Measurements from ENCODE around the gene TMEM144.

DNA sequence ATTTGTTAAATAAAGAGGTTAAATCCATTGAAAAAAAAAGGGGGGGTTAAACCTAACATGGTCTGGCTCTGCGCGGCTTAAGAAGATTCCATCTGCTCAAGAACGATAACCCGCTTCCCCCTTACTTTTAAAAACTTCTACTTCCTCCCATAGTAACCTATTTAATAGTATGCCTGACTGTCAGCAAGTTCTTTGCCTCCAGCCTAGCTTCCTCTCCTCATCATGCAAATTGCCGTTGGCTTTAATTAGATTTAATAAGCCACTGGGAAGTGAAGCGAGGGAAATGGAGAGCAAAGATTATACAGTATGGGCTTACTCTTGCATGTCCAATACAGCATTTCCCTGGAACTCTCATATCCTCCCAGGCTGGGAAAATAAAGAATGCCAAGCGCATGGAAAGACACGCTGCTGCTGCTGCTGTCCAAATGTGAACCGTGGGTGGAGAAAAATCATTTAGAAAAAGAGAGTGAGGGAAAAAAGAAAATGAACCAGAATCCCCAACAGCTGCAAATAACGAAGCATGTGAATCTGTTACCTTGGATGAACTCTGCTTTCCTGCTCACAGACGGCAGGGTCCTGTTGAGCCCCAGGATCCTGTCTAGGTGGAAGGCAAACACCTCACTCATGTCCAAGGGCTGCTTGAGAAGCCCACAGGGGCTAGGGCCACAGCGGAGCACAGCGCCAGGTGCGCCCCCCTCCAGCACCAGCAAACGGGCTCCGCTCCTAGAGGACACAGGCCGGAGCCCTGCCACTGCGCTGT is 40.2 kb upstream of the TMEM144 start:
- TF ChIP-seq, protein P1, sequence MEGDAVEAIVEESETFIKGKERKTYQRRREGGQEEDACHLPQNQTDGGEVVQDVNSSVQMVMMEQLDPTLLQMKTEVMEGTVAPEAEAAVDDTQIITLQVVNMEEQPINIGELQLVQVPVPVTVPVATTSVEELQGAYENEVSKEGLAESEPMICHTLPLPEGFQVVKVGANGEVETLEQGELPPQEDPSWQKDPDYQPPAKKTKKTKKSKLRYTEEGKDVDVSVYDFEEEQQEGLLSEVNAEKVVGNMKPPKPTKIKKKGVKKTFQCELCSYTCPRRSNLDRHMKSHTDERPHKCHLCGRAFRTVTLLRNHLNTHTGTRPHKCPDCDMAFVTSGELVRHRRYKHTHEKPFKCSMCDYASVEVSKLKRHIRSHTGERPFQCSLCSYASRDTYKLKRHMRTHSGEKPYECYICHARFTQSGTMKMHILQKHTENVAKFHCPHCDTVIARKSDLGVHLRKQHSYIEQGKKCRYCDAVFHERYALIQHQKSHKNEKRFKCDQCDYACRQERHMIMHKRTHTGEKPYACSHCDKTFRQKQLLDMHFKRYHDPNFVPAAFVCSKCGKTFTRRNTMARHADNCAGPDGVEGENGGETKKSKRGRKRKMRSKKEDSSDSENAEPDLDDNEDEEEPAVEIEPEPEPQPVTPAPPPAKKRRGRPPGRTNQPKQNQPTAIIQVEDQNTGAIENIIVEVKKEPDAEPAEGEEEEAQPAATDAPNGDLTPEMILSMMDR (IDR thresholded peaks at IDR 0.05; ENCODE audit: poor library complexity, severe bottlenecking), result no peak
- TF ChIP-seq POLR2AphosphoS5 (IDR thresholded peaks at IDR 0.05), result no peak
- TF ChIP-seq SMC3 (conservative IDR thresholded peaks at IDR 0.05; ENCODE audit: poor library complexity), result no peak
- TF ChIP-seq TAF1 (IDR thresholded peaks at IDR 0.05; ENCODE audit: low read depth), result no peak
- no peak for TF ChIP-seq EP300 (conservative IDR thresholded peaks at IDR 0.05; ENCODE audit: poor library complexity, severe bottlenecking)
- TF ChIP-seq, protein P2, sequence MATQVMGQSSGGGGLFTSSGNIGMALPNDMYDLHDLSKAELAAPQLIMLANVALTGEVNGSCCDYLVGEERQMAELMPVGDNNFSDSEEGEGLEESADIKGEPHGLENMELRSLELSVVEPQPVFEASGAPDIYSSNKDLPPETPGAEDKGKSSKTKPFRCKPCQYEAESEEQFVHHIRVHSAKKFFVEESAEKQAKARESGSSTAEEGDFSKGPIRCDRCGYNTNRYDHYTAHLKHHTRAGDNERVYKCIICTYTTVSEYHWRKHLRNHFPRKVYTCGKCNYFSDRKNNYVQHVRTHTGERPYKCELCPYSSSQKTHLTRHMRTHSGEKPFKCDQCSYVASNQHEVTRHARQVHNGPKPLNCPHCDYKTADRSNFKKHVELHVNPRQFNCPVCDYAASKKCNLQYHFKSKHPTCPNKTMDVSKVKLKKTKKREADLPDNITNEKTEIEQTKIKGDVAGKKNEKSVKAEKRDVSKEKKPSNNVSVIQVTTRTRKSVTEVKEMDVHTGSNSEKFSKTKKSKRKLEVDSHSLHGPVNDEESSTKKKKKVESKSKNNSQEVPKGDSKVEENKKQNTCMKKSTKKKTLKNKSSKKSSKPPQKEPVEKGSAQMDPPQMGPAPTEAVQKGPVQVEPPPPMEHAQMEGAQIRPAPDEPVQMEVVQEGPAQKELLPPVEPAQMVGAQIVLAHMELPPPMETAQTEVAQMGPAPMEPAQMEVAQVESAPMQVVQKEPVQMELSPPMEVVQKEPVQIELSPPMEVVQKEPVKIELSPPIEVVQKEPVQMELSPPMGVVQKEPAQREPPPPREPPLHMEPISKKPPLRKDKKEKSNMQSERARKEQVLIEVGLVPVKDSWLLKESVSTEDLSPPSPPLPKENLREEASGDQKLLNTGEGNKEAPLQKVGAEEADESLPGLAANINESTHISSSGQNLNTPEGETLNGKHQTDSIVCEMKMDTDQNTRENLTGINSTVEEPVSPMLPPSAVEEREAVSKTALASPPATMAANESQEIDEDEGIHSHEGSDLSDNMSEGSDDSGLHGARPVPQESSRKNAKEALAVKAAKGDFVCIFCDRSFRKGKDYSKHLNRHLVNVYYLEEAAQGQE (IDR thresholded peaks at IDR 0.05; ENCODE audit: borderline replicate concordance), result no peak
